ENCODE measurements around the gene PLAU. TPM values are rescaled to one million over a fixed set of nuclear protein-coding genes. Genes with fewer than 3 reads are reported as not detected.
A peak's percentile ranks its signal among the peaks of the same experiment; 100 is the strongest.

The PLAU gene
- total and polyA plus RNA-seq, 2 experiments from 2014 or later = 13.3 to 17.5 TPM

- peaks cover 7% of the 10 kb centered on the region; the same call in 1 of the 2 replicates for H3K27me3 ChIP-seq (ENCODE audit: insufficient read depth)
- H3K36me3 Mint-ChIP-seq (ENCODE audit: low read depth) = peaks cover 31% of the 10 kb centered on the region
- no peaks in the 10 kb centered on the region for H3K9me3 Mint-ChIP-seq
- H3K4me3 Mint-ChIP-seq = peak within 1 kb of the TSS; percentile 81
- peaks cover 31% of the 10 kb centered on the region; the same call in 1 of the 2 replicates for H4K20me1 ChIP-seq (replicated peaks; ENCODE audit: insufficient read depth)
- ATAC-seq = peak; percentile 69
- H3K36me3 ChIP-seq (ENCODE audit: insufficient read depth) = no peaks in the 10 kb centered on the region
- H3K9me2 ChIP-seq (ENCODE audit: insufficient read depth) = no peaks in the 10 kb centered on the region
- H3F3A ChIP-seq (replicated peaks; ENCODE audit: low read depth) = peaks cover 13% of the 10 kb centered on the region; the same call in 1 of the 2 replicates
- H3K27ac ChIP-seq (ENCODE audit: low read depth) = no peak within 1 kb of the TSS
- no peak for TF ChIP-seq ZNF462 (CRISPR knock-in tag; IDR thresholded peaks at IDR 0.05)
- no peak for TF ChIP-seq ETS1 (IDR thresholded peaks at IDR 0.05)
- no peak for TF ChIP-seq CREB1 (CRISPR knock-in tag; IDR thresholded peaks at IDR 0.05; ENCODE audit: low read depth)
- TF ChIP-seq POLR2AphosphoS5 (IDR thresholded peaks at IDR 0.05; ENCODE audit: low read depth) = peak; percentile 57
- peaks cover 34% of the 10 kb centered on the region for H3K79me2 ChIP-seq (replicated peaks; ENCODE audit: insufficient read depth)
- H3K4me3 ChIP-seq = peak within 1 kb of the TSS; percentile 75
- peaks cover 4% of the 10 kb centered on the region for H3K4me1 ChIP-seq (ENCODE audit: insufficient read depth)
- DNase-seq (ENCODE audit: low spot score) = peak; percentile 86
- H3K27me3 Mint-ChIP-seq (ENCODE audit: insufficient read depth, low read depth, poor library complexity) = peaks cover 16% of the 10 kb centered on the region
- H2AFZ ChIP-seq = peak within 1 kb of the TSS; percentile 96
- H3K4me2 ChIP-seq = peak within 1 kb of the TSS; percentile 92
- no peak within 1 kb of the TSS for H3K27ac Mint-ChIP-seq
- H3K4me1 Mint-ChIP-seq = peaks cover 34% of the 10 kb centered on the region
Observed at GRCh38 chr10:73874267-73875138, 36.4 kb upstream of the PLAU start, which contains the start of gene CAMK2G. TSS of gene CAMK2G (minus strand) at chr10:73874555. CDS start at chr10:73874461, 94 bp downstream.
